GM15510 (cell line): ENCODE results near the gene NCOA5.

Source experiments
- POLR2A ChIP-seq: IDR thresholded peaks from 3 replicates; pipeline ENCODE4 v1.6.1; 2011; ENCODE audit warnings: borderline replicate concordance; ENCODE audit not compliant: insufficient read length; ENCODE audit errors: extremely low read depth

Gene NCOA5

DNA sequence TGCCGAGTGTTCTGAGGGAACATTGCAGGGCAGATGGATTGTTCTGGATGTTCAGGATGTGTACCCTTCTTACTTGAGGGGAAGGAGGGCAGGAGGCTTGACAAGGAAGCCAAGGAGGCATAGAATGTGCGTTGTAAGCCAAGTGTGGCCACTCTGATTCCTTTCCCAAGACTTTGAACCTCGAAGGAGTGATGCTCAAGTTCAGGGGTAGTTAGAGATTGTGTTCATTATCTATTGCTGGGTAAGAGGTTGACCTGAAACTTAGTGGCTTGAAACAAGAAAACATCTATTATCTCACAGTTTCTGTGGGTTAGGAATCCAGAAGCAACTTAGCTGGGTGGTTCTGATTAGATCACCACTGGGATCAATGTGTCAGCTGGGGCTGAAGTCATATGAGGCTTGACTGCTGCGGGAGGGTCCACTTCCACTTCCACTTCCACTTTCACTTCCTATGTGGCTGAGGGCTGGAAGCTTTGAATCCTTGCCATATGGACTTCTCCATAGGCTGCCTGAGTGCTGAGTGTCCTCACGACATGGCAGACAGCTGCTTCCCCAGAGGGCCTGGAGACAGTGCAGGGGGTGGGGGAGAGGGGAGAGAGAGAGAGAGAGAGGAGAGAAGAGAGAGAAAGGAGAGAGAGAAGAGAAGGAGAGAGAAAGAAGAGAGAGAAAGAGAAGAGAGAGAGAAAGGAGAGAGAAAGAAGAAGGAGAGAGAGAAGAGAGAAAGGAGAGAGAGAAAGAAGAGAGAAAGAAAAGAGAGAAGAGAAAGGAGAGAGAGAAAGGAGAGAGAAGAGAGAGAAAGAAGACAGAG lies 21.5 kb upstream of the NCOA5 start:
- no peak for TF ChIP-seq POLR2A

DNA sequence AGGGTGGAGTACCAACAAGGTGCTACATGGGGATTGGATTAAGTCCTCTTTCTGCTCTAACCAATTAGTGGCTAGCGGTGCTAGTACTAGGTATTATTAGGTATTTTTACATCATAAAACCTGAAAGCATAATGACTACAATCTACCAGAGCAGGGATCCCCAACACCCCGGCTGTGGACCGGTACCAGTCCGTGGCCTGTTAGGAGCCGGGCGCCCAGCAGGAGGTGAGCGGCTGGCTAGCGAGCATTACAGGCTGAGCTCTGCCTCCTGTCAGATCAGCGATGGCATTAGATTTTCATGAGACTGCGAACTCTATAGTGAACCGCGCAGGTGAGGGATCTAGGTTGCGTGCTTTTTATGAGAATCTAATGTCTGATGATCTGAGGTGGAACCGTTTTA lies 19.2 kb upstream of the NCOA5 start:
- no peak for TF ChIP-seq POLR2A

GRCh38 chr20:46108435-46108841 lies 18.7 kb upstream of the NCOA5 start:
- TF ChIP-seq POLR2A = no peak

- TF ChIP-seq POLR2A = no peak
Observed at GRCh38 chr20:46107061-46107460, 17.3 kb upstream of the NCOA5 start.

DNA sequence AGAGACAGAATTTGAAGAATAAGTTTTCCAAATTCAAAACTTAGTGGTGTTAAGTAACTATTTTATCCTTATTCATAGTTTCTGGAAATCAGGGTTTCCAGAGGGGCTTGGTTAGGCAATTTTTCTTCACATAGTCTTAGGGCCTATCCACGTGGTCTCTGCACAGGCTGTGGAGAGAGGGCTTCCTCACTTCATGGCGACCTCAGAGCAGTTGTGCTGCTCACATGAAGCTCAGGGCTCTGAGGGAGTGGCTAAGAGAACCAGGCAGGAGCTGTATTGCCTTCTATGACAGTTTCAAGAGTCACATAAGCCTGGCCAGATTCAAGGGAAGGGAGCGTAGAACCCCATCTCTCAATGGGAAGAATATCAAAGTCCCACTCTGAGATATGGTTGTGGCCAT lies 14.5 kb upstream of the NCOA5 start:
- TF ChIP-seq POLR2A = no peak

GRCh38 chr20:46102940-46103339 lies 13.2 kb upstream of the NCOA5 start:
- no peak for TF ChIP-seq POLR2A

DNA sequence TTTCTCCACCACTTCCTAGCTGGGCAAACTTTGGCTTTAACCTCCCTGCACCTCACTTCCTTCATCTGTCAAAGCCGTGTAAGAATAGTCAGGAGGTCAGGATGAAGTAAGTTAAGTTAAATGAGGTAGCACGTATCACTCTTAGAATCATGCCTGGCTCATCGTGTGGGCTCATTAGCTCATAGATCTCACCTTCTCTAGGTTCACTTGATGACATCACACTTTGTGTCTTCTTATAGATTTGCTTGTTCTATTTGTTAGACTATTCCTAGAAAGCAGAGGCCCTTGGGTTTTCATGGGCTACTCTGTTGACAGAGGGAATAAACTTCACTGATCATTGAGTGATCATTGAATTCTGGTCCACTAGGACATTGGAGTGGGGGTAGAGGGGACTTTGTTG lies 12.2 kb upstream of the NCOA5 start:
- TF ChIP-seq POLR2A = no peak

- TF ChIP-seq POLR2A = no peak
Observed at GRCh38 chr20:46100988-46101387, 11.2 kb upstream of the NCOA5 start.

- TF ChIP-seq POLR2A = no peak
Observed at GRCh38 chr20:46099491-46100287, 9.9 kb upstream of the NCOA5 start.

DNA sequence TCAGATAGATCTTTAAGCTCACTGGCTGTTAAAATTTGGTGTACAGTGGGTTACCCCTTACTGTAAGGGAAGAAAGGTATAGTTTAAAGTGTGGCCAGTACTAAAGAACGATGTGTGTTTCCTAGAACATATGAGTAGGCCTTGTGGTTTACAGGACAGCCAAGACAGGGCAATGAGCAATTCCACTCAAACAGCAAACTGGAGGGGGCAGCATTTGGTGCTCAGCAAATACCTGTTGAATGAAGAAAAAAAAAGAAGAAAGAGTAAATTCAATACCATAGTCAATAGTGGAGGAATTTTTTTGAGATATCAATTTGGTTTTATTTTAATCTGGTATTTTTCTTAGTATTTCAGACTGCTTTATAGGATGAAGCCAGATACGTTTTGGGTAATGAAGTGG lies 3.8 kb upstream of the NCOA5 start:
- no peak for TF ChIP-seq POLR2A

DNA sequence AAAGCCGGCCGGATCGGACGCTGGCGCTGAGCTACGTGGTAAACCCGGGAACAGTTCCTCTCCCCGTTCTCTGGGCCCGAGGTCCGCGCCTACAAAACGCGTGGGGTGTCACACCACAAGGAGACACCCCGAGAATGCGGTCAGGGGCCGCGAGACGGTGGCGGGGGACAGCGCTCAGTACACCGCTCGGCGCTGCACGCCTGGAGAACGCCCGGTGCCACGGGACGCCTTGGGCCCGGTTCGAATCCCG lies 670 bp downstream of the NCOA5 start:
- no peak for TF ChIP-seq POLR2A

DNA sequence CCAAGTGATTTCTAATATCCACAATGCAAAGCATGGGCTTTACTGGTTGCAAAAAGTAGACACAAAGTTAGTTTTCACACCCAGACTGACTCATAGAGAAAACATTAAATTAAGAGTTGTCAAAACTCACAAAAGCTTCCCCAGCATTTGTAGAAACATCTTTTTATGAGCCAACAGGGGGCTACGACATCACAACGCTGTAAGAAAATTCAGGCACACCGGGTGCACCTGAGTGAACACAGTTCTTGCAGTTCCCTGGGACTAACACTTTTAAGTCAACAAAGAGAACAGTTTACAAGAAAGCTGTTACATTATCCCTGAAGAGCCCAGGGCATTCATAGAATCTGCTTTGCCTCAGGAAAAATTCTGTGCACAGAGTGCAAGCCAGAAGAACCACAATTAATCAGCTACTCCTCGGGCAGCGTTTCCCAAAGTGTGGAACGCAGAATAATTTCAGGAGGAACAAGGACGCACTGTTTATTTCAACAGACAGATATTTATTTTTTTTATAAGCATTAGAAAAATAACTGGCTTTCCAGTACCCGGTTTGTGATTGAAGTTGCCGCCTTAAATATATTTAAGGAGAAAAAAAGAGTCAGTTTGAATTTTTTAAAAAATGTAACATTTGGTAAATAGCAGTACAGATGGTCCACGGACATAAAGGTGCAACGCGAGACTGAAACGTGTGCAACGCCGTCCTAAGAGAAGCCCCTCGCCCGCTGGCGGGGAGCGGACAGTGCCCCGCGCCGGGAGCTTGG lies 1.2 kb downstream of the NCOA5 start:
- no peak for TF ChIP-seq POLR2A

DNA sequence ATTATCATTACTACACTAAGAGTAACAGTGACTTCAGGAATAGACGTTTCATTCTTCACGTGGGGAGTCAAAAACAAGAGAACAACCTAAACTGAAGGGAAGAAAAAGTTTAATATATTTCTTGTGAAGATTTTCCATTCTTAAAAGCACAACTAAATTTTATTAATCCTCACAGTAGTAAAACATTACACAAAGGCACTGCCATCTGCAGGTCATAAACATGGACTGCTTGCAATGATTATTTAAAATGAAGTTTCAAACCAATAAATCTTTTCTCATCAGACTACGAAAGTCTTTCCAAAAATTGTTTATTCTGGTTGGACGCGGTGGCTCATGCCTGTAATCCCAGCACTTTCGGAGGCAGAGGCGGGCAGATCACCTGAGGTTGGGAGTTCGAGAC lies 2.6 kb downstream of the NCOA5 start:
- no peak for TF ChIP-seq POLR2A

- no peak for TF ChIP-seq POLR2A
Observed at GRCh38 chr20:46085179-46085851, 4.4 kb downstream of the NCOA5 start.

DNA sequence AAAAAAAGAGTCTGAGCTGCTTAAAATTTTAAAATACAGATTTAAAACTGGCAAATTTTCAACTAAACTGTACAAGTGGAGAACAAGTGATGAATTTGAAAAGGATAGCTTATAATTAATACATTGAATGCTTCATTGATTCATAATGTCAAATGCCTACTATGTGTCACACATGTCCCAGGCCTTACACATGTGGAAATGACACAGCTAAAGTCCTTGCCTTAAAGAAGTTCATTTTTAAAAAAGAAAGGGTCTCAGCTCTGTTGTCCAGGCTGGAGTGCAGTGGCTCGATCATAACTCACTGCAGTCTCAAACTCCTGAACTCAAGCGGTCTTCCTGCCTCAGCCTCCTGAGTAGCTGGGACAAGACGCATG lies 5.0 kb downstream of the NCOA5 start:
- TF ChIP-seq POLR2A = no peak
